PC-3 (cell line): ENCODE results near the gene OTOS.

Source experiments
- CTCF ChIP-seq: fragments of 300-600 bp; sonication (generic); conservative IDR thresholded peaks from 2 replicates; pipeline ENCODE4 v1.5.1; 2017; ENCODE audit warnings: antibody characterized with exemption, low read depth, mild to moderate bottlenecking, low read length
- EZH2 ChIP-seq: fragments of 300-600 bp; sonication (generic); IDR thresholded peaks from one replicate; pipeline ENCODE4 v1.6.1; 2017; ENCODE audit warnings: antibody characterized with exemption, mild to moderate bottlenecking, low read length; ENCODE audit not compliant: unreplicated experiment
- EZH2phosphoT487 ChIP-seq: fragments of 300-600 bp; sonication (generic); IDR thresholded peaks from 2 replicates; pipeline ENCODE4 v1.6.1; 2018; ENCODE audit warnings: mild to moderate bottlenecking, antibody characterized with exemption, low read length, borderline replicate concordance

- no peak for TF ChIP-seq CTCF
- TF ChIP-seq EZH2, result no peak
- TF ChIP-seq EZH2phosphoT487, result no peak
These were observed 16.7 kb upstream of the OTOS start for GRCh38 chr2:240157147-240157470.
